Stomach (tissue), 4 donors: Measurements from ENCODE around the gene FRY.

Source experiments
- CTCF ChIP-seq, 7 experiments: fragments of 450-650 bp in 4 of 7; fragments of 200-600 bp in 3 of 7; sonication (generic) in 3 of 7; IDR thresholded peaks; one replicate each; pipeline ENCODE4 v1.5.1; 2016 to 2019; ENCODE audit warnings: antibody characterized with exemption in 7 of 7, control low read depth in 2 of 7, mild to moderate bottlenecking in 1 of 7
- POLR2AphosphoS5 ChIP-seq, 3 donors: sonication (generic); formaldehyde crosslinking; IDR thresholded peaks; one replicate each; pipeline ENCODE4 v1.6.1; 2016; ENCODE audit warnings: antibody characterized with exemption in 3 of 3

GRCh38 chr13:32126278-32126677 is 94.7 kb downstream of the FRY start:
- no peak for TF ChIP-seq POLR2AphosphoS5 (IDR thresholded peaks at IDR 0.05)
- no peak for TF ChIP-seq CTCF (IDR thresholded peaks at IDR 0.05)
